MM.1S (cell line): ENCODE measurements around the gene CYP2E1.

ENCODE experiments used
- DNase-seq: peaks from one replicate; pipeline ENCODE4 v3.0.0-alpha.2; 2015
- H2AFZ ChIP-seq: fragments of 300-600 bp; sonication (generic); 2 replicates; pipeline ENCODE4 v1.6.0; 2016; ENCODE audit warnings: antibody characterized with exemption, low read length
- H3F3A ChIP-seq: fragments of 300-600 bp; sonication (generic); 2 replicates; pipeline ENCODE4 v1.6.1; 2016; ENCODE audit warnings: mild to moderate bottlenecking, antibody characterized with exemption, low read length, moderate library complexity, mixed read lengths; ENCODE audit not compliant: insufficient read depth
- H3K27ac ChIP-seq: fragments of 300-600 bp; sonication (generic); 2 replicates; pipeline ENCODE4 v1.5.1; 2016; ENCODE audit warnings: mild to moderate bottlenecking, low read length
- H3K27me3 ChIP-seq: fragments of 300-600 bp; sonication (generic); replicated peaks from 2 replicates; pipeline ENCODE4 v1.6.0; 2016; ENCODE audit warnings: low read length; ENCODE audit not compliant: insufficient read depth
- H3K36me3 ChIP-seq: fragments of 300-600 bp; sonication (generic); replicated peaks from 2 replicates; pipeline ENCODE4 v1.6.1; 2016; ENCODE audit warnings: mild to moderate bottlenecking, low read length, mixed read lengths; ENCODE audit not compliant: insufficient read depth
- H3K4me1 ChIP-seq: fragments of 300-600 bp; sonication (generic); 2 replicates; pipeline ENCODE4 v1.6.1; 2016; ENCODE audit warnings: low read length, mixed read lengths
- H3K4me2 ChIP-seq: fragments of 300-600 bp; sonication (generic); 2 replicates; pipeline ENCODE4 v1.6.0; 2016; ENCODE audit warnings: low read depth, low read length
- H3K4me3 ChIP-seq: fragments of 300-600 bp; sonication (generic); 2 replicates; pipeline ENCODE4 v1.5.1; 2016; ENCODE audit warnings: low read length, mixed read lengths
- H3K79me2 ChIP-seq: fragments of 300-600 bp; sonication (generic); 2 replicates; pipeline ENCODE4 v1.6.1; 2016; ENCODE audit warnings: mixed run types, low read length, mixed read lengths
- H3K9ac ChIP-seq: fragments of 300-600 bp; sonication (generic); 2 replicates; pipeline ENCODE4 v1.6.1; 2016; ENCODE audit warnings: low read length, mixed read lengths
- H3K9me2 ChIP-seq: fragments of 300-600 bp; sonication (generic); replicated peaks from 2 replicates; pipeline ENCODE4 v1.6.1; 2016; ENCODE audit warnings: mild to moderate bottlenecking, low read length, mixed read lengths; ENCODE audit not compliant: insufficient read depth
- H3K9me3 ChIP-seq: fragments of 300-600 bp; sonication (generic); replicated peaks from 2 replicates; pipeline ENCODE4 v1.6.1; 2016; ENCODE audit warnings: mild to moderate bottlenecking, low read length, mixed read lengths; ENCODE audit not compliant: insufficient read depth
- H4K20me1 ChIP-seq: fragments of 300-600 bp; sonication (generic); 2 replicates; pipeline ENCODE4 v1.6.1; 2016; ENCODE audit warnings: mild to moderate bottlenecking, low read length, moderate library complexity, mixed read lengths; ENCODE audit not compliant: insufficient read depth
- EZH2 ChIP-seq: fragments of 300-600 bp; sonication (generic); optimal IDR thresholded peaks from 2 replicates; pipeline ENCODE3; 2017; ENCODE audit warnings: low read depth, mild to moderate bottlenecking, antibody characterized with exemption, low read length, mixed read lengths
- EZH2phosphoT487 ChIP-seq: fragments of 300-600 bp; sonication (generic); IDR thresholded peaks from 2 replicates; pipeline ENCODE4 v1.6.1; 2018; ENCODE audit warnings: antibody characterized with exemption, low read length
- TF ChIP-seq, protein P1 (sequence below): fragments of 300-600 bp; sonication (generic); IDR thresholded peaks from 2 replicates; pipeline ENCODE4 v1.5.1; 2016; ENCODE audit warnings: antibody characterized with exemption, low read length, mixed read lengths

Gene CYP2E1

DNA sequence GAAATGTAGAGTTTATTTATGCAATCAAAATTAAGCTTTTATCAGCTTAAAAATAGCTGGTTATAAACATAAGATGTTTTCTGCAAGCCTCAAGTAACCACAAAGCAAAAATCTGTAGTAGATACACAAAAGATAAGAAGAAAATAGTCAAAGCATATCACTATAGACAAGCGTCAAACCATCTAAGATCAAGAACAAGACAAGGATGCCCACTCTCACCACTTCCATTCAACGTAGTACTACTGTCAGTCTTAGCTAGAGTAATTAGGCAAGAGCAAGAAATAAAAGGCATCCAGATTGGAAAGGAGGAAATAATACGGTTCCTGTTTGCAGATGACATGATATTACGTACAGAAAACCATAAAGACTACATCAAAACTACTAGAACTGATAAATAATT lies 17.5 kb upstream of the CYP2E1 start:
- Histone ChIP-seq H3K4me2 (no peak overlapping the region), H4K20me1 (no peaks in the 10 kb centered on the region), H2AFZ (no peak overlapping the region), H3K27me3 (peaks cover 53% of the 10 kb centered on the region), H3K79me2 (no peaks in the 10 kb centered on the region), H3K27ac (no peak overlapping the region), H3K9me2 (no peaks in the 10 kb centered on the region), H3K9ac (no peak overlapping the region), H3K36me3 (no peaks in the 10 kb centered on the region), H3K4me3 (no peak overlapping the region), H3K4me1 (no peaks in the 10 kb centered on the region), H3K9me3 (no peaks in the 10 kb centered on the region), H3F3A (no peaks in the 10 kb centered on the region)
- DNase-seq: no peak
- TF ChIP-seq, protein P1, sequence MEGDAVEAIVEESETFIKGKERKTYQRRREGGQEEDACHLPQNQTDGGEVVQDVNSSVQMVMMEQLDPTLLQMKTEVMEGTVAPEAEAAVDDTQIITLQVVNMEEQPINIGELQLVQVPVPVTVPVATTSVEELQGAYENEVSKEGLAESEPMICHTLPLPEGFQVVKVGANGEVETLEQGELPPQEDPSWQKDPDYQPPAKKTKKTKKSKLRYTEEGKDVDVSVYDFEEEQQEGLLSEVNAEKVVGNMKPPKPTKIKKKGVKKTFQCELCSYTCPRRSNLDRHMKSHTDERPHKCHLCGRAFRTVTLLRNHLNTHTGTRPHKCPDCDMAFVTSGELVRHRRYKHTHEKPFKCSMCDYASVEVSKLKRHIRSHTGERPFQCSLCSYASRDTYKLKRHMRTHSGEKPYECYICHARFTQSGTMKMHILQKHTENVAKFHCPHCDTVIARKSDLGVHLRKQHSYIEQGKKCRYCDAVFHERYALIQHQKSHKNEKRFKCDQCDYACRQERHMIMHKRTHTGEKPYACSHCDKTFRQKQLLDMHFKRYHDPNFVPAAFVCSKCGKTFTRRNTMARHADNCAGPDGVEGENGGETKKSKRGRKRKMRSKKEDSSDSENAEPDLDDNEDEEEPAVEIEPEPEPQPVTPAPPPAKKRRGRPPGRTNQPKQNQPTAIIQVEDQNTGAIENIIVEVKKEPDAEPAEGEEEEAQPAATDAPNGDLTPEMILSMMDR: no peak
- TF ChIP-seq EZH2 (no peak), EZH2phosphoT487 (no peak)

DNA sequence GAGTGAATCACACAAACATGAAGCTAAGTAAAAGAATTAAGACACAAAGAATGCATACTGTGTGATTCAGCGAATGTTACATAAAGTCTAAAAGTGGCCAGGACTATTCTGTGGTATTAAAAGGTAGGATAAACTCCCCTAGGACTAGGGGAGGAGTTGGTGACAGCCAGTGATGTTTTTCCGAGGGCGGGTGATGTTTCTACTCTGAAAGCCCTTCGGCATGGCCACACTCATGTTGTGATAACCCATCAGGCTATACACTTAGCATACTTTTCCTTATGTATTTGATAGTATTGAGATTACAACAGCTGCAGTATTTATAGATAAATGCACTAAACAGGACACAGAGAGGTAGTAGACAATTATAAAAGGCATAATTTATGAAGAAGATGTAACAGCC lies 15.8 kb upstream of the CYP2E1 start:
- Histone ChIP-seq H3K9me2 (no peaks in the 10 kb centered on the region), H2AFZ (no peak overlapping the region), H3K27me3 (peaks cover 60% of the 10 kb centered on the region), H3K9ac (no peak overlapping the region), H3K9me3 (no peaks in the 10 kb centered on the region), H3K4me1 (no peaks in the 10 kb centered on the region), H3K36me3 (no peaks in the 10 kb centered on the region), H3K27ac (no peak overlapping the region), H3F3A (no peaks in the 10 kb centered on the region), H3K4me2 (no peak overlapping the region), H3K79me2 (no peaks in the 10 kb centered on the region), H4K20me1 (no peaks in the 10 kb centered on the region), H3K4me3 (no peak overlapping the region)
- no peak for TF ChIP-seq EZH2
- TF ChIP-seq, protein P1: no peak
- no peak for TF ChIP-seq EZH2phosphoT487
- DNase-seq: no peak

DNA sequence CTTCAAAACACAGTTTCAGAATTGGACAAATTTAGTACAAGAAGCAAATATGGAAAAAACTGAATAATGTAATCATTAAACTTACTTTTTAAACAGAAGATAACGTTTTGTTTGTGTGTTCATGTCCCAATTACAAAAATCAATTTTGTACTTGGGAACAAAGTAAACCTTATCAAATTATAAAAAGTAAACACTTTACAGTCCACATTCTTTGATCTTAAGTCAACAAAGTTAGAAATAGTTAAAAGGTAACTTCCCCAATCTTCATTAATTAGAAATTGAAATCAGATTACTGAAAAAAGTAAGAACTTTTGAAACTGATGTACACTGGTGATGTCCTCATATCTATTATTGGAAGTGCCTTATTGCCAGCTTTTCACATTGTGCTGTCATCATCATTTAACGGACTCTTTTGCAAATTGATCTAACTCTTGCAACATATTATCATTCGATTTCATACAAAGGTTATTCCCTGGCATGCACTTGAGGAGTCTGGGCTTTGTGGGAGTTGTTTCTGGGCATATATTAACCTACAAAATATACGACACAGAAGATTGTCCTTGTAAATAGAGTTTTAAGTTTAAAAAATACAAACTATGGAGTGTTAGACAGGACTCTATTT lies 15.1 kb upstream of the CYP2E1 start:
- H3K4me3 ChIP-seq: no peak overlapping the region
- TF ChIP-seq EZH2phosphoT487 (no peak), EZH2 (no peak)
- TF ChIP-seq, protein P1: no peak
- no peaks in the 10 kb centered on the region for H3F3A ChIP-seq
- H3K4me2 ChIP-seq: no peak overlapping the region
- H4K20me1 ChIP-seq: no peaks in the 10 kb centered on the region
- H3K79me2 ChIP-seq: no peaks in the 10 kb centered on the region
- H3K27me3 ChIP-seq: peaks cover 65% of the 10 kb centered on the region
- no peaks in the 10 kb centered on the region for H3K4me1 ChIP-seq
- H3K9me2 ChIP-seq: no peaks in the 10 kb centered on the region
- no peak overlapping the region for H3K27ac ChIP-seq
- no peak overlapping the region for H3K9ac ChIP-seq
- H2AFZ ChIP-seq: no peak overlapping the region
- H3K9me3 ChIP-seq: no peaks in the 10 kb centered on the region
- no peak for DNase-seq
- no peaks in the 10 kb centered on the region for H3K36me3 ChIP-seq
